Measurements from ENCODE around the gene RMND5B. TPM values are rescaled to one million over a fixed set of nuclear protein-coding genes. Genes with fewer than 3 reads are reported as not detected.
A peak's percentile ranks its signal among the peaks of the same experiment; 100 is the strongest.

RMND5B gene
- total and polyA plus RNA-seq, 2 of the 13 experiments (the other 11 are each of a cell fraction or from before 2014, with no cell fraction given), result 18.6 to 20.4 TPM

GRCh38 chr5:178120607-178121357, 10.0 kb upstream of the RMND5B start (continued):
- TF ChIP-seq ZNF598 (CRISPR knock-in tag; IDR thresholded peaks at IDR 0.05; ENCODE audit: borderline replicate concordance) (no peak), FOSL1 (CRISPR knock-in tag; IDR thresholded peaks at IDR 0.05; ENCODE audit: borderline replicate concordance) (no peak)

- Histone ChIP-seq H3K27ac (ENCODE audit: extremely low read length, insufficient read depth, low read length) (no peak overlapping the region), H3K27me3 (ENCODE audit: control insufficient read depth in 1 of 2, insufficient read depth in 2 of 2, low read length in 2 of 2) (peaks cover 8 to 52% of the 10 kb centered on the region in 2 experiments; a peak in 4 of 5 replicates), H3K4me1 (ENCODE audit: insufficient read depth, low read length) (peaks cover 5% of the 10 kb centered on the region), H3K4me2 (ENCODE audit: low read depth, low read length) (peak overlapping the region; percentile 49), H3K4me3 (replicated peaks in 1 of 3; ENCODE audit: insufficient read depth in 1 of 3, low read depth in 2 of 3, low read length in 3 of 3) (peak overlapping the region in 1 of 3 experiments; percentile 39; a peak in 1 of 6 replicates), H3K9ac (ENCODE audit: insufficient read depth, low read depth, low read length) (no peak overlapping the region), H3K9me3 (ENCODE audit: low read length) (no peaks in the 10 kb centered on the region), H3K79me2 (ENCODE audit: insufficient read depth, low read length) (no peaks in the 10 kb centered on the region), H3K36me3 (replicated peaks in 1 of 2; ENCODE audit: control insufficient read depth in 1 of 2, insufficient read depth in 2 of 2, low read length in 2 of 2) (no peaks in the 10 kb centered on the region), H2AFZ (ENCODE audit: low read length) (no peak overlapping the region), H4K20me1 (ENCODE audit: insufficient read depth, low read length) (no peaks in the 10 kb centered on the region)
- no peak for TF ChIP-seq KMT2B (CRISPR knock-in tag; IDR thresholded peaks at IDR 0.05)
- no peak for TF ChIP-seq CREB1 (IDR thresholded peaks at IDR 0.05)
- no peak for TF ChIP-seq CREB1 (CRISPR knock-in tag; IDR thresholded peaks at IDR 0.05)
- 0 out of 2 replicates have a peak, but pooled peaks have one; percentile 32 for TF ChIP-seq IRF9 (CRISPR knock-in tag; IDR thresholded peaks at IDR 0.05; ENCODE audit: borderline replicate concordance)
- TF ChIP-seq MLLT10 (CRISPR knock-in tag; IDR thresholded peaks at IDR 0.05), result no peak
- TF ChIP-seq MIER2 (CRISPR knock-in tag; IDR thresholded peaks at IDR 0.05), result no peak
- TF ChIP-seq HOXA3 (CRISPR knock-in tag; IDR thresholded peaks at IDR 0.05), result no peak
- TF ChIP-seq HNRNPLL (IDR thresholded peaks at IDR 0.05; ENCODE audit: low read depth, low read length, poor library complexity, severe bottlenecking), result peak; percentile 4
- 0 out of 2 replicates have a peak, but pooled peaks have one; percentile 2 for TF ChIP-seq ZNF691 (CRISPR knock-in tag; IDR thresholded peaks at IDR 0.05; ENCODE audit: borderline replicate concordance, low read depth)
- TF ChIP-seq HIVEP1 (CRISPR knock-in tag; IDR thresholded peaks at IDR 0.05), result 0 out of 2 replicates have a peak, but pooled peaks have one; percentile 1
- DNase-seq (ENCODE audit: low spot score) (no peak), FAIRE-seq (no peak), ATAC-seq (no peak)
- BruUV-seq (replicated peaks), result no TSS peak
- intact Hi-C loops (cut with micrococcal nuclease; ENCODE audit: unreplicated experiment) (loop anchor here (1.0 kb wide), 1 partner anchor 25 kb away; no protein-coding TSS in a partner anchor), in situ Hi-C loops (cut with HindIII; ENCODE audit: extremely low pct_ligation_motif_present, low pct_unique_long_range_greater_than_20kb) (no loop called here)
- CTCF ChIA-PET (ENCODE audit: low intra/inter-chr PET ratio, low total read pairs), result interaction anchor here (1.3 to 1.6 kb wide), 2 partner anchors 25 to 42 kb away, joined by 8 to 9 read pairs; no protein-coding TSS in a partner anchor
- POLR2A ChIA-PET, result interaction anchor here (0.8 to 1.9 kb wide), 4 partner anchors 8 to 83 kb away, joined by 3 to 6 read pairs (median 4); partner anchors contain the start of genes HNRNPAB and RMND5B
- WGBS (ENCODE audit: low lambda C conversion rate), result 75% methylated on average over 14 of the region's 38 CpGs
Observed at GRCh38 chr5:178121391-178122276, 9.2 kb upstream of the RMND5B start.

Data from HepG2 (cell line).